H9 (cell line): ENCODE results near the gene CFL1. TPM values are rescaled to one million over a fixed set of nuclear protein-coding genes. Genes with fewer than 3 reads are reported as not detected.

ENCODE experiments used
- DNase-seq: peaks from one replicate; pipeline ENCODE4 v3.0.0-alpha.2; 2017
- H2AFZ ChIP-seq: one replicate; pipeline ENCODE4 v1.6.1; 2013; ENCODE audit warnings: mild to moderate bottlenecking, low read length, control low read depth, moderate library complexity
- H2AK5ac ChIP-seq: 2 replicates; pipeline ENCODE4 v1.6.1; 2013; ENCODE audit warnings: low read length, control low read depth, mixed read lengths; ENCODE audit not compliant: insufficient read length
- H2BK120ac ChIP-seq: one replicate; pipeline ENCODE4 v1.6.1; 2013; ENCODE audit warnings: low read depth, mild to moderate bottlenecking, low read length, control low read depth, inconsistent platforms; ENCODE audit not compliant: poor library complexity, severe bottlenecking
- H2BK12ac ChIP-seq: 2 replicates; pipeline ENCODE4 v1.6.1; 2013; ENCODE audit warnings: low read length, control low read depth, mixed read lengths, low read depth; ENCODE audit not compliant: insufficient read length
- H2BK15ac ChIP-seq: 2 replicates; pipeline ENCODE4 v1.6.1; 2013; ENCODE audit warnings: low read depth, low read length, control low read depth
- H2BK20ac ChIP-seq: one replicate; pipeline ENCODE4 v1.6.1; 2013; ENCODE audit warnings: low read depth, mild to moderate bottlenecking, low read length, control low read depth, inconsistent platforms; ENCODE audit not compliant: poor library complexity, severe bottlenecking
- H2BK5ac ChIP-seq: 2 replicates; pipeline ENCODE4 v1.6.1; 2013; ENCODE audit warnings: low read length, control low read depth, mixed read lengths; ENCODE audit not compliant: insufficient read length
- H3K14ac ChIP-seq: 2 replicates; pipeline ENCODE4 v1.6.1; 2013; ENCODE audit warnings: low read length, control low read depth; ENCODE audit not compliant: insufficient read depth
- H3K18ac ChIP-seq: 2 replicates; pipeline ENCODE4 v1.6.1; 2013; ENCODE audit warnings: low read depth, mild to moderate bottlenecking, mixed read lengths, low read length, control low read depth; ENCODE audit not compliant: insufficient read length
- H3K23ac ChIP-seq: 2 replicates; pipeline ENCODE4 v1.6.1; 2013; ENCODE audit warnings: low read length, control low read depth, mixed read lengths, low read depth; ENCODE audit not compliant: insufficient read length
- H3K23me2 ChIP-seq: 2 replicates; pipeline ENCODE4 v1.6.1; 2013; ENCODE audit warnings: low read depth, mild to moderate bottlenecking, mixed read lengths, low read length, control low read depth; ENCODE audit not compliant: insufficient read length, poor library complexity, severe bottlenecking
- H3K27ac ChIP-seq: 2 replicates; pipeline ENCODE4 v1.5.1; 2013; ENCODE audit warnings: low read length, control low read depth, mixed read lengths, low read depth; ENCODE audit not compliant: insufficient read length
- H3K27me3 ChIP-seq: 2 replicates; pipeline ENCODE4 v1.6.1; 2013; ENCODE audit warnings: low read length, control low read depth, inconsistent platforms; ENCODE audit not compliant: insufficient read depth
- H3K4ac ChIP-seq: 2 replicates; pipeline ENCODE4 v1.6.1; 2013; ENCODE audit warnings: low read depth, mild to moderate bottlenecking, control low read depth, inconsistent platforms, low read length, moderate library complexity
- H3K4me1 ChIP-seq: 2 replicates; pipeline ENCODE4 v1.6.1; 2013; ENCODE audit warnings: low read length, control low read depth, inconsistent platforms; ENCODE audit not compliant: insufficient read depth
- H3K4me2 ChIP-seq: 2 replicates; pipeline ENCODE4 v1.6.1; 2013; ENCODE audit warnings: low read length, control low read depth, mixed read lengths; ENCODE audit not compliant: insufficient read length, insufficient read depth
- H3K56ac ChIP-seq: 2 replicates; pipeline ENCODE4 v1.6.1; 2013; ENCODE audit warnings: low read depth, mild to moderate bottlenecking, mixed read lengths, low read length, control low read depth; ENCODE audit not compliant: insufficient read length
- H3K79me1 ChIP-seq: 2 replicates; pipeline ENCODE4 v1.6.1; 2013; ENCODE audit warnings: low read depth, mild to moderate bottlenecking, moderate library complexity, low read length, control low read depth, inconsistent platforms; ENCODE audit not compliant: insufficient read depth, poor library complexity, severe bottlenecking
- H3K79me2 ChIP-seq: 2 replicates; pipeline ENCODE4 v1.6.1; 2013; ENCODE audit warnings: low read length, control low read depth, inconsistent platforms; ENCODE audit not compliant: insufficient read depth
- H3K9ac ChIP-seq: 2 replicates; pipeline ENCODE4 v1.6.1; 2013; ENCODE audit warnings: low read length, control low read depth, mixed read lengths; ENCODE audit not compliant: insufficient read length; ENCODE audit errors: extremely low read depth
- H3K9me3 ChIP-seq: one replicate; pipeline ENCODE4 v1.6.1; 2013; ENCODE audit warnings: low read depth, low read length, inconsistent platforms; ENCODE audit not compliant: control insufficient read depth
- H3T11ph ChIP-seq: one replicate; pipeline ENCODE4 v1.6.1; 2013; ENCODE audit warnings: mild to moderate bottlenecking, low read length, control low read depth, inconsistent platforms
- H4K20me1 ChIP-seq: one replicate; pipeline ENCODE4 v1.6.1; 2013; ENCODE audit not compliant: control insufficient read depth, insufficient read length, insufficient read depth
- H4K5ac ChIP-seq: 2 replicates; pipeline ENCODE4 v1.6.1; 2013; ENCODE audit warnings: low read depth, mild to moderate bottlenecking, mixed read lengths, low read length, control low read depth; ENCODE audit not compliant: insufficient read length
- H4K8ac ChIP-seq: replicated peaks from 2 replicates; pipeline ENCODE4 v1.6.1; 2013; ENCODE audit warnings: low read length, control low read depth, mixed read lengths, low read depth; ENCODE audit not compliant: insufficient read length
- H4K91ac ChIP-seq: 2 replicates; pipeline ENCODE4 v1.6.1; 2013; ENCODE audit warnings: low read depth, mild to moderate bottlenecking, moderate library complexity, mixed read lengths, low read length, control low read depth; ENCODE audit not compliant: insufficient read length
- H3K27ac Mint-ChIP-seq, 3 experiments: 2 replicates in 2 of 3; 3 replicates in 1 of 3; pipeline ENCODE4 v1.8.0; 2020 to 2021; ENCODE audit warnings: mixed read lengths in 3 of 3, mild to moderate bottlenecking in 1 of 3, moderate library complexity in 1 of 3
- H3K27me3 Mint-ChIP-seq: 2 replicates; pipeline ENCODE4 v1.8.0; 2021; ENCODE audit warnings: low read depth, mild to moderate bottlenecking, moderate library complexity, mixed read lengths
- H3K36me3 Mint-ChIP-seq, 3 experiments: 2 replicates in 2 of 3; 3 replicates in 1 of 3; pipeline ENCODE4 v1.8.0; 2020 to 2021; ENCODE audit warnings: low read depth in 3 of 3, mixed read lengths in 3 of 3; ENCODE audit not compliant: insufficient read depth in 1 of 3
- H3K4me1 Mint-ChIP-seq, 2 experiments: 2 replicates each; pipeline ENCODE4 v1.8.0; 2020; ENCODE audit warnings: mixed read lengths in 2 of 2
- H3K4me3 Mint-ChIP-seq, 2 experiments: 2 replicates in 1 of 2; 3 replicates in 1 of 2; pipeline ENCODE4 v1.8.0; 2020 to 2021; ENCODE audit warnings: mild to moderate bottlenecking in 2 of 2, mixed read lengths in 2 of 2, moderate library complexity in 1 of 2
- H3K9me3 Mint-ChIP-seq, 2 experiments: 2 replicates in 1 of 2; 3 replicates in 1 of 2; pipeline ENCODE4 v1.8.0; 2020; ENCODE audit warnings: mild to moderate bottlenecking in 2 of 2, mixed read lengths in 2 of 2, moderate library complexity in 1 of 2
- CTCF ChIP-seq: fragments of 200-600 bp; sonication (generic); conservative IDR thresholded peaks from 3 replicates; pipeline ENCODE4 v1.8.0; 2021; ENCODE audit warnings: antibody characterized with exemption, mild to moderate bottlenecking
- WGBS: extraction: QIAGEN DNeasy Blood & Tissue Kit; methylation state at CpG from one replicate; pipeline ENCODE4 v1.1.7; 2013; ENCODE audit warnings: missing lambda C conversion rate, low lambda C conversion rate, mixed read lengths; ENCODE audit not compliant: insufficient read length; ENCODE audit errors: extremely low coverage; 5-methylcytosine and 5-hydroxymethylcytosine counted together
- total RNA-seq: library from RNA; stranded (reverse); gene quantifications from 2 replicates; pipeline ENCODE4 v1.2.1, GENCODE V29; 2021

The CFL1 gene
- total RNA-seq, 1 experiment from 2014 or later = 1,107 TPM

GRCh38 chr11:65866509-65867283, 8.7 kb upstream of the CFL1 start:
- Mint-ChIP-seq H3K4me3 (peak overlapping the region; percentile 77 to 90; a peak in 3 of 5 replicates), H3K9me3 (no peaks in the 10 kb centered on the region), H3K36me3 (peaks cover 19 to 38% (median 35%) of the 10 kb centered on the region in 3 experiments; a peak in 6 of 7 replicates), H3K4me1 (peaks cover 12 to 13% of the 10 kb centered on the region in 2 experiments), H3K27me3 (peaks cover 5% of the 10 kb centered on the region), H3K27ac (peak overlapping the region; percentile 44 to 75 (median 54); a peak in 2 of 7 replicates)
- Histone ChIP-seq H3K23me2 (no peaks in the 10 kb centered on the region), H2AK5ac (no peak overlapping the region), H3K27ac (no peak overlapping the region), H3K56ac (no peak overlapping the region), H3K23ac (no peak overlapping the region), H3K9me3 (no peaks in the 10 kb centered on the region), H3K4me2 (no peak overlapping the region), H3K79me2 (no peaks in the 10 kb centered on the region), H2BK15ac (no peak overlapping the region), H3K79me1 (no peaks in the 10 kb centered on the region), H4K5ac (no peak overlapping the region), H3K4me1 (no peaks in the 10 kb centered on the region), H4K91ac (no peak overlapping the region), H3K9ac (no peak overlapping the region), H3K4ac (no peak overlapping the region), H2BK120ac (no peak overlapping the region), H4K8ac (no peak overlapping the region), H2AFZ (no peak overlapping the region), H2BK20ac (no peak overlapping the region), H2BK5ac (no peak overlapping the region), H3K18ac (no peak overlapping the region), H3K14ac (no peak overlapping the region), H3K27me3 (no peaks in the 10 kb centered on the region; the same call in 1 of the 2 replicates), H3T11ph (no peak overlapping the region), H2BK12ac (no peak overlapping the region), H4K20me1 (no peaks in the 10 kb centered on the region)
- no CpG with 5 or more reads among the region's 21 CpGs for WGBS
- TF ChIP-seq CTCF = no peak
- DNase-seq = no peak
